Ovary (tissue), 9 donors: ENCODE data around the gene RAB8B. TPM values are rescaled to one million over a fixed set of nuclear protein-coding genes. Genes with fewer than 3 reads are reported as not detected.

Experiments
- DNase-seq, 5 donors: peaks; one replicate each; pipeline ENCODE4 v3.0.0-alpha.2; 2019 to 2020
- H3K27ac ChIP-seq, 2 donors: fragments of 200-600 bp; one replicate each; pipeline versions ENCODE4 v1.5.1 to v1.8.0; 2019 to 2022
- H3K27me3 ChIP-seq: fragments of 200-600 bp; one replicate; pipeline ENCODE4 v1.8.0; 2022
- H3K36me3 ChIP-seq: fragments of 200-600 bp; sonication (generic); one replicate; pipeline ENCODE4 v1.5.1; 2019
- H3K4me1 ChIP-seq: one replicate; pipeline ENCODE4 v1.8.1; 2013; ENCODE audit warnings: mild to moderate bottlenecking, moderate library complexity; ENCODE audit not compliant: insufficient read depth
- H3K4me3 ChIP-seq: fragments of 200-600 bp; sonication (generic); one replicate; pipeline ENCODE4 v1.5.1; 2017
- H3K9me3 ChIP-seq, 2 donors: fragments of 200-600 bp in 1 of 2; sonication (generic) in 1 of 2; one replicate each; pipeline versions ENCODE4 v1.5.1 to v1.8.1; 2013 to 2019; ENCODE audit warnings: mild to moderate bottlenecking in 1 of 2, moderate library complexity in 1 of 2
- CTCF ChIP-seq, 3 donors: fragments of 450-650 bp in 2 of 3; fragments of 200-600 bp in 1 of 3; IDR thresholded peaks; one replicate each; pipeline versions ENCODE4 v1.5.1 to v1.8.0; 2016 to 2022; ENCODE audit warnings: antibody characterized with exemption in 3 of 3, mild to moderate bottlenecking in 1 of 3
- EP300 ChIP-seq: sonication (generic); formaldehyde crosslinking; IDR thresholded peaks from one replicate; pipeline ENCODE4 v1.6.1; 2017; ENCODE audit warnings: antibody characterized with exemption
- POLR2A ChIP-seq: fragments of 450-650 bp; IDR thresholded peaks from one replicate; pipeline ENCODE4 v1.6.1; 2017; ENCODE audit warnings: antibody characterized with exemption, mild to moderate bottlenecking, moderate library complexity
- WGBS, 3 donors: extraction: QIAGEN DNeasy Blood & Tissue Kit in 1 of 3; methylation state at CpG; one replicate each; pipeline versions ENCODE4 v1.1.5 to v1.1.7; 2013 to 2017; 5-methylcytosine and 5-hydroxymethylcytosine counted together
- intact Hi-C, 4 donors: fragments of 100-400 bp; cut with DNase I; formaldehyde crosslinking; loops; one replicate each; pipeline versions ENCODE4 v1.11.0 to v1.15.1; 2022 to 2023
- polyA plus RNA-seq, 2 donors: library from polyadenylated mRNA; stranded (reverse); fragments of 200-250 nt in 1 of 2; fragments of 350-450 nt in 1 of 2; fragmentation: Illumina TruSeq in 1 of 2; extraction: RNeasy Lipid Tissue Mini Kit (QIAGEN cat#74804) in 1 of 2; gene quantifications; one replicate each; pipeline ENCODE4 v1.2.3, GENCODE V29; 2013 to 2014
- total RNA-seq, 7 donors: library from RNA; depleted of rRNA in 2 of 7; stranded (reverse); fragments of >200 nt in 2 of 7; fragmentation: NEBNext Ultra II Directional in 3 of 7; extraction: Animal tissue kit (Norgen Biotek cat#: 25700) in 3 of 7; gene quantifications; one replicate each; pipeline versions ENCODE4 v1.1.0 to v1.2.4, GENCODE V29; 2016 to 2023
- donor health status: DM: no; HTN: no; CAD: no; lungs with moderate emphysema.
- donor health status: DM: no; HTN: no; CAD: no.
- donor health status: Bipolar disorder and iron deficiency.
- donor health status: DM: yes; HTN: yes; CAD: no.
- donor health status: DM: no; HTN: no; CAD: no.
- donor health status: DM: yes; HTN: yes; CAD: no.

Gene RAB8B
- total and polyA plus RNA-seq, 9 donors, result 18.5 to 58.0 (median 44.8) TPM

DNA sequence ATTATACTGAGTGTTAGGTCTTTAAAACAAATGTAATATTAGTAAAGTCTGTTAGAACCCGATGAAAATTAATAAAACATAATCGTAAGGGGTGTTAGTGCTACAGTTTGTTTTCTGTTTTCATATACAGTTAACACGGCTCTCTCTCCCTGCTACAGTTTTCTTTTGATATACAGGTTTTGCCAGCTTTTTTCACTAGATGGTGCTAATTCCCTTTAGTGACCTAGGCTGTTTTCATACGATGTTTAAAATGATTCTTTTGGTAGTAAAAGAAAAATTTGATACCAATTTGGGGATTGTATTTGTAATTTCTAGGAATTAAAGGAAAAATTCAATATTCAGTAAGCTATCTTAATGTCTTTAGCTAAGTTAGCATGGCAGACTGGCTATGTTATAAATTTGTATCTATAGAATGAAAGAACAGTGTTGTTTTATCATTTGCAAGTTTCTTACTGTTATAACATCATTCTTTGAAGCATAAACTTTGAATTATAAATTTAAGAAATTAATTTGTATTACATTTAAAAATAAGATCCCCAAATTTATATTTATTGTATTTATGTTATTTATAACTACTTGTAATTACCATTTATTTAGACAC is 99.5 kb downstream of the RAB8B start:
- intact Hi-C loops, result loop anchor here in 2 of 4 donors (10.0 kb wide), 2 partner anchors 126 to 776 kb away; no protein-coding TSS in a partner anchor
- no peak for DNase-seq

GRCh38 chr15:63291507-63291906 is 102.1 kb downstream of the RAB8B start:
- Histone ChIP-seq H3K4me1 (no peaks in the 10 kb centered on the region), H3K27ac (no peak overlapping the region), H3K9me3 (no peaks in the 10 kb centered on the region), H3K36me3 (no peaks in the 10 kb centered on the region), H3K4me3 (no peak overlapping the region), H3K27me3 (no peaks in the 10 kb centered on the region)
- DNase-seq, result no peak
- intact Hi-C loops, result loop anchor here in 3 of 4 donors (5.0 to 10.0 kb wide), 3 partner anchors 93 to 121 kb away; partner anchors contain the start of gene CA12 (in 1 of the 3)
- TF ChIP-seq CTCF (IDR thresholded peaks at IDR 0.05) (no peak), EP300 (no peak), POLR2A (no peak)

More for the DNA sequence above, 99.5 kb downstream of the RAB8B start:
- Histone ChIP-seq H3K4me1 (no peaks in the 10 kb centered on the region), H3K4me3 (no peak overlapping the region), H3K27me3 (no peaks in the 10 kb centered on the region), H3K9me3 (no peaks in the 10 kb centered on the region), H3K36me3 (no peaks in the 10 kb centered on the region), H3K27ac (no peak overlapping the region)
- no peak for TF ChIP-seq POLR2A
- TF ChIP-seq CTCF (IDR thresholded peaks at IDR 0.05), result peak in 2 of 3 donors; percentile 54 to 58
- 1 to 3% (median 1%) methylated on average over 4 of the region's 4 CpGs for WGBS, 3 donors

GRCh38 chr15:63292241-63292640 is 102.8 kb downstream of the RAB8B start:
- TF ChIP-seq POLR2A (no peak), CTCF (IDR thresholded peaks at IDR 0.05) (no peak), EP300 (no peak)
- Histone ChIP-seq H3K4me1 (no peaks in the 10 kb centered on the region), H3K4me3 (no peak overlapping the region), H3K27me3 (no peaks in the 10 kb centered on the region), H3K36me3 (no peaks in the 10 kb centered on the region), H3K9me3 (no peaks in the 10 kb centered on the region), H3K27ac (no peak overlapping the region)
- no peak for DNase-seq
- 73 to 81% (median 79%) methylated on average over 3 of the region's 3 CpGs for WGBS, 3 donors
- intact Hi-C loops, result loop anchor here in 3 of 4 donors (5.0 to 10.0 kb wide), 3 partner anchors 93 to 120 kb away; partner anchors contain the start of gene CA12 (in 1 of the 3)

DNA sequence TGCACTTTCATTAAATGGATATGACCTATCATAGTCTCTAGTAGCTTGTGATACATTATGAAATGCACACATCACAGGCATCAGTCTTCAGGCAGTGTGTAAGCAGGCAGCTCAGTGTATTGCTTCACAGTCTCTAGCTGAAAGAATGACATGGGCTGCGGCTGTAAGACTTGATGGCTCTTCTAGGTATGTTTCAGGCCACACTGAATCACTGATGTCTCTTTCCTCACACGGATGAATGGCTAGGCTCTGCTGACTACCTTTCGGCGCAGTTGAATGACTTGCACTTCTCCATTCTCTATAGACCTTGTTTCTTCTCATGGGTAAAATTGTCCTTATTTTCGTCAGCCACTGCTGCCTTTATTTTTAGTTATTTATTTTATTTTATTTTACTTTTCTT is 103.4 kb downstream of the RAB8B start:
- H3K9me3 ChIP-seq, result no peaks in the 10 kb centered on the region
- H3K27ac ChIP-seq, result no peak overlapping the region
- no peak overlapping the region for H3K4me3 ChIP-seq
- H3K4me1 ChIP-seq, result no peaks in the 10 kb centered on the region
- no peaks in the 10 kb centered on the region for H3K27me3 ChIP-seq
- intact Hi-C loops, result loop anchor here in 3 of 4 donors (5.0 to 10.0 kb wide), 3 partner anchors 92 to 120 kb away; partner anchors contain the start of gene CA12 (in 1 of the 3)
- WGBS, 3 donors, result 95 to 99% (median 97%) methylated on average over 5 of the region's 5 CpGs
- no peak for DNase-seq
- no peak for TF ChIP-seq POLR2A
- no peak for TF ChIP-seq CTCF (IDR thresholded peaks at IDR 0.05)
- no peak for TF ChIP-seq EP300
- no peaks in the 10 kb centered on the region for H3K36me3 ChIP-seq
